DMS79 treated with DMSO at 0.1 percent for 48 hours (cell line): ENCODE data around the gene APCDD1L.
"Not testable (repeated sequence)": the region's sequence is repeated elsewhere in the genome, so short reads cannot be mapped to it uniquely, and the experiment has no call there.

ENCODE experiments used
- DNase-seq: peaks from one replicate; lab custom pipeline; 2025; lab: John Stamatoyannopoulos, UW

Gene APCDD1L

DNA sequence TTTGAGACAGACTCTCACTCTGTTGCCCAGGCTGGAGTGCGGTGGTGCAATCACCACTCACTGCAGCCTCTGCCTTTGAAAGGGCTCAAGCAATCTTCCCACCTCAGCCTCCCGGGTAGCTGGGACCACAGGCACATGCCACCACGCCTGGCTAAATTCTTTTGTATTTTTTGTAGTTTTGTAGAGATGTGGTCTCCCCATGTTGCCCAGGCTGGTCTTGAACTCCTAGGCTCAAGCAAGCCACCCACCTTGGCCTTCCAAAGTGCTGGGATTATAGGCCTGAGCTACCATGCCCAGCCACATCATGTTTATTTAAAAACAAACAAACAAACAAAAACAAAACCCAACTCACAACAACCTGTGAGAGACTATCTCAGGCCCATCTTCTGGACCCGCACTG, 29.7 kb upstream of the APCDD1L start:
- no peak for DNase-seq

DNA sequence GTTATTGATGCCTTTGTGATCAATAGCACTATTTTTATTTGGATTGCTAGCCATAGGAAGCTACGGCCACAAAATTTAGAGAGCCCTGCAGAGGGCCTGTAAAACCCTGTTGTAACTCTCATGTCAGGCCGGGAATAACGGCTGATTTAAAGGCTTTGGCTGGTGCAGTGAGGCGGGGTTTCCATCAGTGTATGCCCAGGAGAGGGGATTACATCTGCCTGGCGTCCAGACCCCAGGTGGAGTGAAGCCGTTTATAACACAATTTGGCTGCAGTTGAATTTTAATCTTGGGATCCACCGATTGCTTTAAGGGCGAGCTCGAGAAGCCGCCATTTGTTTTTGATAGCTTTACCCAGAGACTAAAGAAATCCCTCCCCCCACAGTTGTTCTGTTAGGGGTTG, 29.1 kb upstream of the APCDD1L start:
- DNase-seq: no peak

DNA sequence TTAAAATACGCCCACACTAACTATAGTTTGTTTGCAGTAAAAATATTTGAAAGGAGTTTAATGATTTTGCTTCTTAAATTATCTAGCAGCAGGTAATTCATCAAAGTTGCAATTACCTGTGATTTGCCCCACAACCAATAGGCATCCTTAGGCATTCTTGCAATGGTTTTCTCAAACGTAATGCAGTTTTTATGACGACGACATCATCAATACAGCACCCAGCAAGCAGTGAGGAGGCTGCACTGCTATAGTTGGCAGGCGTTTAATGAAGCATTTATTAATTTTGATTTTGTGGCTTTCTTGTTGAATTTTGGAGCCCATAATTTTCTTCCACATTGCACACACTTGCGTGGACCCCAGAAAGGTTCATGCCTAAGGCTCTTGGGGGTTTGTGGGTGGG, 28.1 kb upstream of the APCDD1L start:
- no peak for DNase-seq

DNA sequence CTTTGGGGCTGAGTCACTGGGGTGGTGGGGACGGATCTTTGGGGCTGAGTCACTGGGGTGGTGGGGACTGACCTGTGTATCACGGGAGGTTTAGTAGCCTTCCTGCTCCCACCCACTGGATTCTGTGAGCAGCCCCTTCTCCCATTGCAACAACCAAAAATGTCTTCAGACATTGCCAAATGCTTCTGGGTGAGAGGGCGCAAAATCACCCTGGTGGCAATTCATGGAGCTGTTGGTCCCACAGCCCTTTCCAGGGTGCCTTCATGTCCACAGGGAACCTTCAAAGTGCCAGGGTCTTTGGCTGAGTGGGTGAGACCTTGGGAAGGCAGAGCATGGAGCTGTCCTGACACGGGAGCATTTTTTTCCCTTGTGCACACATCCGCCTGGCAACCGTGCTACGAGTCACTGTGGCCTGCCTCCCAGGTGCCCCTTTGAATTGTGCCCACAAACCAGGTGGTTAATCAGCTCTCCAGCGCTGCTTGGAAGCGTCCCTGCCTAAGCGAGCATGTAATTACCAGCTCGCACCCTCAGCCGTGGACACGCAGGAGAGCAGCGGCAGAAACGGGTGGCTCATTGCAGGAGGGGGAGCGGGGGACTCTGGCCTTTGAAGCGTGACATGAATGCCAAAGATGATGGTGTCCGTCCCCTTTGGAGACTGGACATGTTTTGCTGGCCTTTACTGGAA, 27.4 kb upstream of the APCDD1L start:
- no peak for DNase-seq

DNA sequence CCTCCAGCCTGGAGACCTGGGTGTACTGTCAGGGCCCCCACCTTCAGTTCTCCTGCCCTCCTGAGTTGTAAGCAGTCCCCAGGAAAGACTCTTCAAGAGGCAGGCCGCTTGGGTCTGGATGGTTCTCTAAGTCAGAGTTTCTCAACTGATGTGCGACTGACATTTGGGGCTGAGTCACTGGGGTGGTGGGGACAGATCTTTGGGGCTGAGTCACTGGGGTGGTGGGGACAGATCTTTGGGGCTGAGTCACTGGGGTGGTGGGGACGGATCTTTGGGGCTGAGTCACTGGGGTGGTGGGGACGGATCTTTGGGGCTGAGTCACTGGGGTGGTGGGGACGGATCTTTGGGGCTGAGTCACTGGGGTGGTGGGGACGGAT, 26.8 kb upstream of the APCDD1L start:
- not testable (repeated sequence) for DNase-seq

DNA sequence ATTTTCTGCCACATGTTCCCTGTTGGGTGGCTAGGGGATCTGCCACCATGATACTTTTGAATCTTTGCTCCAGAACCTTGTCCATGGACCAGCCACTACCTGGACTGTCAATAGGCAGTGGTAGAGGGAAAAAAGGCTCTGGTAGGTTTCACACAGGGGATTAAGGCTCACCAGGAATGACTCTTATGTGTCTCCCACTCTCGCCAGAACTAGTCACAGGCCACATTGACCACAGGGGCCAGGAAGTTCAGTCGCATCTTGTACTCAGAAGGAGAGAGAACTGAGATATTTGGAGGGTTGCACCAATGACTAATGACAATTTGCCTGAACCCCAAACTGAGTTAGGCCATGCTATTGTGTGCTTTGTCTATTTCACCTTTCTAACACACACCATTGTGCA, 23.6 kb upstream of the APCDD1L start:
- DNase-seq: no peak

DNA sequence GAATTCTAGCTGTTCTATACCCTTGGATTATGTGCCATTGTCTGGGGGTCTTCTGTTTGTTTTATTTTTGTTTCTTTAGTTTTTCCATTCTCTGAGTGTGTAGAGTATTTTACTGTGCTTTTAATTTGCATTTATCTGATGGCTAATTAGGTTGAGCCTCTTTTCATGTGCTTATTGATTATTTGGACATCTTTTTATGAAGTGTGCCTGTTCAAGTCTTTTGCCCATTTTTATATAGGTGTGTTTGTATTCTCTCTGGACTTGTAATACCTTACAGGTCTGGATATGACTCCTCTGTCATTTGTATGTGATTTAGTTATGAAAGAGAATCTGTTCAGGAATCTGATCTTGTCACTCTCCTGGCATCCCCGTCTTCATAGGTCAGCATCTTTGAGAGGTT, 22.6 kb upstream of the APCDD1L start:
- no peak for DNase-seq

DNA sequence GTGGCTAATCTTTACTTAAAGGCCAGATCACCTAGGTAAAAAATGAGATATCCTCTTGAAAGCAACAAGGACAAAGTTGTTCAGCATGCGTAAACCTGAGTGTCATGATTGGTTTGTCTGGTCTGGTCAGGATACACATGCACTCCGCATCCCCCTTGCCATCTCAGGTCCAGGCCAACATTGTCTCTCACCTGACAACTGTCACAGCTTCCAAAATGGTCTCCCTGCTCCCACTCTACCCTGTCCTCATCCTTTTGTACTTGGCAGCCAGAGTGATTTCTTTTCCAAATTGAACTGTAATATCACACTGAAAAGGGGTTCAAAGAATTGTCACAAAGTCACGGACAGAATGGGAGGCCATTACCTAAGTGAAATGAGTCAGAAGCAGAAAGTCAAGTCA, 21.1 kb upstream of the APCDD1L start:
- no peak for DNase-seq

DNA sequence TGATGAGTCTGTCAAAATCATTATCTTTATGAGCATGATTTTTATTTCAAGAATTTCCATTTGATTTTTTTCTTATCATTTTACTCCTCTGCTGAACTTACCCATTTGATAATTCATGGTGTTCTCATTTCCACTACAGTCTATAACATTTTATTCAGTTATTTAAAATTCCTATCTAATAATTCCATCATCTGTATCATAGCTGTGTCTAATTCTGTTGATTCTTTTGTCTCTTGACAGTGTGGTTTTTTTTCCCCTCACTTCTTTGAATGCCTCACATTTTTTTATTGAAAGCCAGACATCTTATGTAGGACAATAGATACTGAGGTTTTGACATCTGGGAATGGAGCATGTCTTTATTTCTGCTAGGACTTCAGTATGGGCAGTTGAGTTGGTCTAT, 16.5 kb upstream of the APCDD1L start:
- DNase-seq: no peak

DNA sequence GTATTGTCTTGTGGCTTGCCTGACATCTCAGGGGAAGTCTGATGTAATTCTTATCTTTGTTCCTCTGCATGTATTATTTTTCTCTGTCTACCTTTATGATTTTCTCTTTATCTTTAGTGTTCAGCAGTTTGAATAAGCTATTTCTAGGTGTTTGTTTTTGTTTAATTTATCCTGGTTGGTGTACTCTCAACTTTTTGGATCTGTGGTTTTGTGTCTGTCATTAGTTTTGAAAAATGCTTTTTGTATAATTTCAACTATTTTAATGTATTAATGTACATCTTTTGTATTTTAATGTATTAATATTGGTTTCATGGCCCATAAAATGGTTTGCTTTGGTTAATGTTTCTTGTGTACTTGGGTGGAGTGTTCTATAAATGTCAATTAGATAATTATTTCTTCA, 15.9 kb upstream of the APCDD1L start:
- DNase-seq: no peak

DNA sequence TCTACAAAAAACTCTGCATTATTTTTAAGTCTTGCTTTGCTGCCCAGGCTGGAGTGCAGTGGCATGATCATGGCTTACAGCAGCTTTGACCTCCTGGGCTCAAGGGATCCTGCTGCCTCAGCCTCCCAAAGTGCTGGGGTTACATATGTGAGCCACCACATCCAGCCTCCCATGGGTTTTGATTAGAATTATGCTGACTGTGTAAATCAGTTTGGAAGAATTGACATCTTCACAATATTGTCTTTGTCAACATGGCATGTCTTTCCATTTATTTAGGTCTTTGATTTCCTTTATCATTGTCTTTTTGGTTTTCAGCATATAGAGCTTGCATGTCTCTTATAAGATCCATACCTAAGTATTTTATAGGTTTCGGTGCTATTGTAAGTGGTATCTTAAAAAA, 13.2 kb upstream of the APCDD1L start:
- no peak for DNase-seq

DNA sequence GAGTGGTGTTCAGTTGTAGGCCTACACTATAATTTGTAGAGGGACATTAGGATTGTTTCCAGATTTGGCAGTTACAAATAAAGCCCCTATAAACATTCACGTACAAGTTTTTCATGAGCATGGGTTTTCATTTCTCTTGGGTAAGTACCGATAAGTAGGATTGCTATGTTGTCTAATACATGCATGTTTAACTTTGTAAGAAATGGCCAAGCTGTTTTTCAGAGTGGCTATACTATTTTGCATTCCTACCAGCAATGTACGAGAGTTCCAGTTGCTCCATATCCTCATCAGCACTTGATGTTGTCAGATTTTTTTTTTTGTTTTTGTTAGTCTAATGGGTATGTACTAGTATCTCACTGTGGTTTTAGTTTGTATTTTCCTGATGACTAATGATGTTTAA, 11.2 kb upstream of the APCDD1L start:
- no peak for DNase-seq

DNA sequence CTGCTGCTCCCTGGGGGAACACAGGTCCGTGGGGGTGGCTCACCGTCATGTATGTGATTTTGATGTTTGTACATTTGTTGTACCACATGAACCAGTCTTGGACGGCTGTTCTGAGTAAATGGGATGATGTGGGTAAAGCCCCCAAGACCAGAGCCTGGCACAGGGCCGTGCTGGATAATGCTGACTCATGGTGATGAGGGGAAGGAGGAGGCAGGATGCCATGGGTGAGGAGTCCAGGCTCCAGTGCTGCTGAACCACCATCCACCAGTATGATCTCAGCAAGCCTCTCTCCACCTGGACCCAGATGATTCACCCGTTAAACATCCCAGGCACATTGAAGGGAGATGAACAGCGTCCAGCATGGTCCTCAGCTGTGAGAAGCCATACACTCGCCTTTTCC, 9.6 kb upstream of the APCDD1L start:
- no peak for DNase-seq

DNA sequence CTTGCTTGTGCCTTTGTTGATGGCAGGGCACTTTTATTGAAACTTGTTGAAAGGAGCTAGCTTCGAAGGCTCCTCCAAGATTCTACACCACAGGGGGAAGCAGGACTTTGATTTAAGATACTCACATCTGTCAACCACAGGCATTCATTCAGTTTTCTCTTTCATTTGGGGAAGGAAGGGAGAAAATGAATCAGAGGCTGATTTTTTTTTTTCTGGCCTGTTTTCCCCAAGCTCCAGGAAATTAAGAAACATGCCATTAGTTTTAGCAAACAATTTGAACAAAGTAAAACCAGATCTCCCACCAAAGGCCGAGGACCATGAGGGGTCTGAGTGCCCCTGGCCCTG, 8.7 kb upstream of the APCDD1L start:
- no peak for DNase-seq

DNA sequence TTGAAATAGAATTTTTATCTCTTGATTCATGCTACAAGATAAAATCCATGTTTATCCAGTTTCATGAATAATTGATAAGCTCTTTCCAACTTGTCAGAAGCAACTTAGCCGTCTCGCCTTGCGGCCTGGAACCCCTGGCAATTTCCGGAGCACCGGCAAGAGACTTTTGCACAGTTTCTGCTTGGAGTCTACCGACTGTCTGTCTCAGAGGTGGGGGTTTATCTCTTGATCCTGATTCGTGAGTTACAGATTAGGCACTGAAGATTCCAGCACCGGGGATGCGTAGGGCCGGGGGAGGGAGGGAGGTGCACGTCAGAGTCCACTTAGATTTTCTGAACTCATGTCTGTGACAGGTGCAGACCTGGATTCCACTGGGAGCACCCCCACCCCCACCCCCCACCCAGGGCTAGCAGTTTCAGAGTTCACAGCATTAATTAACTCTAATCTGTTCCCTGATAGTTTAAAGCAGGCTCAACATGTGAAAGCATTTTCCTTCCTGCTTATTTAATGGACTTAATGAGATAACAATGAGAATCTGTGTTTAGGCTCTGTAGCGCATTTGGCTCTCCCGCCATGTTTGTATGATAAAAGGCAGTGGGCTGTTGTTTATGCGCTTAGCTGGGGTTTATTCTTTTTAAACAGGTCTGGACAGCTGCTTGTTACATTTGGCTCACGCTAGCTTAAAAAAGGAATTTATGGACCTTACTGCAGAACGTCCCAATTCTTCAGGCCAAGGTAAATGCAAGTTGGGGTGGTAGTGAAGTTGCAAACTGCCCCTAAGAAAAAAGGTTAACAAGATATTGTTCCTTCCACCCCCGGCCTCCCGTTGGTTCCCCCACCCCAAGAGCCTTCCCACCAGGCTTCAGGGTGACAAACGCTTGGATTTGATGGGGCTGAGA, 8.1 kb upstream of the APCDD1L start:
- no peak for DNase-seq

DNA sequence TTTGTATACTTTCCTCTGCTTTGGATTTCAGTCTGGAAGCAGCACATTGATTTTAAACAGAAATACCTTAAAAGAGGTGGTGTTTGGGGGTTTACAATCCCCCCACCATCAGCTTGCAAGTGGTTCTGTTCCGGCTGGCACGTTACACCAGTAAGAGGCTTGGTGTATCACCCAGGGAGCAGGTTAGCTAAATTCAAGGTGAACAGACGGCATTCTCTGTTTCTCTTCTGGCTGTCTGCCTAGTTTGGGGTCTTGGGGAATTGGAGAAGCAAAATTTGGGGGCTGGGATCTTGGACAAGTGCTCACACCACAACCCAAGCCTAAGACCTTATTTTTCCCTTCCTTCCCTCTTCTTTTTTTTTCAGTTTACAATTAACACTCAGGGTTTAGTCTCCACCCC, 7.5 kb upstream of the APCDD1L start:
- DNase-seq: no peak

DNA sequence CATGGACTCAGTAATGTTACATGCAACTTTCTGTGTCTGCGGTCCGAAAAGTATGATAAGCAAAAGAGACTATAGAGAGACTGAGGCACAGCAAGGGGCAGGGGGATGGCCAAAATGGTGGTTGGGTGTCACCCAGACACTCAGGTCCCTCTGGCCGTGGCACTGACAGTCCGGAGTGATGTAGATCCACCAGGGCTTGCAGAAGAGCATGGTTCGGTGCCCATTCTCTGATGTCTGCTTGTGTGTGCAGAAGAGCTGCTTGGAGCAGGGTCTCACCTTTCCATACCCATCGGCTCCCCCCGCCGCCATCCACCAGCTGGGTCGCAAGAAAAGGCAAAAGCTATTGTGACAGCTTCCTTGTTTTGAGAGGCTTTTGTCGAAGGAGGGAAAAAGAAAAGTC, 6.6 kb upstream of the APCDD1L start:
- DNase-seq: no peak

DNA sequence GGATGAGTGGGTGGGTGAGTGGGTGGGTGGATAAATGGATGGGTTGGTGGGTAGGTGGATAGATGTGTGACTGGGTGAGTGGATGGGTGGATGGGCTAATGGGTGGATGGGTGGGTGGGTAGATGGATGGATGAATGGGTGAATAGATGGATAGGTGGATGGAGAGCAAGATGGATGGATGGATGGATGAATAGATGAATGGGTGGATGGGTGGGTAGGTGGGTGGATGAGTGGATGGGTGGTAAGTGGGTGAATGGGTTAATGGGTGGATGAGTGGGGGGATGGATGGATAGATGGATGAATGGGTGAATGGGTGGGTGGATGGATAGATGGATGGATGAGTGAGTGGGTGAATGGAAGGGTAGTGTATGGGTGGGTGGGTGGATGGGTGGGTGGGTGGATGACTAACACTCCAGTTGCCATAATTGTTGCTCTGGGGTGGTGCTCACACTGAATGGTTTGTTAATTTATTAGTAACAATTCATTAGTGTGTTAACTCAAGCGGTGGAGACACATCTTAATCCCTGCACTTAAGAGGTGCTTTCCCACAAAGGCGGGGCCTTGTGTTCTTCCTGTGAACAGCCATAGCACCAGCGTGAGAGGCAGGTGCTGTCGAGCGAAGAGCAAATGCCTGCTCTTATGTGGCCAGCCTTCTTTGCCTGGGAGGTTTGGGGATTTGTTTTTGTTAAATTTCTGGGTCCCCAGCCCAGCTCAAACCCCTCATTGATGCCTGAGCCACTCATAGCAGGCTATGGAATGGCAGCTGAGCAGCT, 4.9 kb upstream of the APCDD1L start:
- DNase-seq: no peak

DNA sequence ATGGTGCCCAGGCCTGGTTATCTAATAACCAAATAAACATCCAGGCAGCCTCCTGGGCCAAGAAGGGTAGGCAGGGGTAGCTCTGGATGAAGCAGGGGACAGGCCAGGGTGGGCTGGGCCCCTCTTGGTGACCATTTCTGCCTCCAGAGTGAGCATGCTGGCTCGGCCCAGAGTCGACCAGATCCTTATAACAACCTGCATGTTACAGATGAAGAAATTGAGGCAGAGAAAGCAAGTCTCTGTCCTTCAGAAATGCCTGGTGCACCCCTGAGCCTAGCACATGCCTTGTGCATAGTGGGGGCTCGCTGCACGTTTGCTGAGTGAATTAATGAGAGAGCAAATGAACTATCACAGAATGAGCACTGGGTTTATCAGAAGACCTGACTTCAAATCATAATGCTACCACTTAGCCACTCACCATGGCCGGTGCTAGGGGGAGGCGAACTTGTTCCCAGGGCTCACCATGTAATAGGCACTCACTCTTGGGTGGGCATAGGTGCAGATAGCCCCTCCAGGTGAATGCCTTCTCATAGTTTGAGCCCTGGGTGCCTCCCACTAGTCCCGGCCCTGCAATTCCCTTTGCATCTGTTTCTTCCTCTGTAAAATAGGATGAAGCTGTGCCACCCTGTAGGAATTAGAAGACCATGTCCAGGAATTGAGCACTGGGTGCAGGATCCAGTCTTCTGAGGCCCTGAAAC, 3.8 kb upstream of the APCDD1L start:
- no peak for DNase-seq

DNA sequence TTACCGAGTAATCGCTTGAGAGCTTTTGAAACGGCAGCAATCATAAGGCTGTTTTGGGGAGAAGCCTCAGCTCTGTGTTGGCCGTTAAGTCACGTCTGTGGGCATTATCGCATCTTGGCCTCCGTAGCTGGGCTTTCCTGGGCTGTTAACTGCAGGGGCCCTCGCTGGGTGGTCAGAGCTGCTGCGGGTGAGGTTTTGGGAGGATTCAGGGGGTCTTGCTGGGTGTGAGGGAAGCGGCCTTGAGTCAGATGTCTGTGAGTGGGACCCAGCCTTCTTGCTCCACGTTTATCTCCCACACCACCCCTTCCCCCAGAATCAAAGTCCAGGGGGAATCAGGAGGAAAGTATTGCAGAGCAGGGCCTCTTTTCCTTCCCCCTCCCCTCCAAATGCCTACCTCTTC, 3.2 kb upstream of the APCDD1L start:
- DNase-seq: no peak

DNA sequence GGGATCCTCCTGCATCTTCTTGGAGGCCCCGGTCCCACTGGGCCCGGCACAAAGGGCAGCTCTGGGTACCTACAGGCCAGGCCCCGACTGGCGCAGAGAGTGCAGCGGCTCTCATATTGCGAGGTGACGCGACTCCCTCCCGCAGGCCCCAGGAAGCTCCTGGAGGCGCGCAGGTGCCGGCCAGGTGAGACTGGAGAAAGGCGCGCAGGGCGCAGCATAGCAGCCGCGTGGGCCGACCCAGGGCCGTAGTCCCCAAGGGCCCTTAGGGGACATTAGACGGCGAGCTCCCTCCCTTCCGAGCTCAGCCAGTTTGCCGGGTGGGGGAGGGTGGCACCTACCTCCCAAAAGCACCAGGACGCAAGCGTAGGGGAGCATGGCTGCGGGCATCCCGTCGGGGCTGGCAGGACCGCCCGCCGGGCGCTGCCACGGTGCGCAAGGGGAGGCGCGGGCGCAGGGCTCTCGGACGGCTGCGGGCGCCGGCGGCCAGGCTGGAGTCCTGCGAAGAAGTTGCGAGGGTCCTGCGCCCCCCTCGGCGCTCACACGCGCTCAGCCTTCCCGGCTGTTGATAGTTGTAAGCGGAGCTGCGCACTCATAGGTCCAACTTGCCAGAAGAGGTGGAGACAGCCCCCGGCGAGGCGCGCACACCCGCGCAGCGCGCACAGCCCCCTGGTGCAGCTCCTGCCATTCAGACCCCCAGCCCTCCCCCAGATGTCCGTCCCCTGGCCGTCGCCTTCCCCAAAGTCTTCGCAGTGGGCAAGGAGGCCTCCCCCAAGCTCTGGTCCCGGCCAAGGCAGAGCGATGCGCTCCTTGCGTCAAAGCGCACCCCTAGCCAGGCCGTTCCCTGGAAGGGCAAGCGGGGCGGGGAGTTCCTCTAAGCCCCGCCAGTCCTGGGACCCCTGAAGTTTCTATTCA, 622 bp downstream of the APCDD1L start:
- DNase-seq: no peak
